ENCODE results near the gene NEU3. TPM values are rescaled to one million over a fixed set of nuclear protein-coding genes. Genes with fewer than 3 reads are reported as not detected.
A peak's percentile ranks its signal among the peaks of the same experiment; 100 is the strongest.
"Not testable (repeated sequence)": the region's sequence is repeated elsewhere in the genome, so short reads cannot be mapped to it uniquely, and the experiment has no call there.

The NEU3 gene
- total RNA-seq, 2 donors from 2014 or later, result 3.0 to 8.4 TPM

GRCh38 chr11:74978041-74978440, 10.7 kb upstream of the NEU3 start:
- Histone ChIP-seq H3K27ac (no peak overlapping the region), H3K36me3 (peaks cover 28% of the 10 kb centered on the region), H3K9me3 (no peaks in the 10 kb centered on the region), H3K4me1 (no peaks in the 10 kb centered on the region), H3K4me3 (no peak overlapping the region), H3K27me3 (no peaks in the 10 kb centered on the region)
- no peak for DNase-seq (ENCODE audit: low spot score)
- TF ChIP-seq, protein P1, sequence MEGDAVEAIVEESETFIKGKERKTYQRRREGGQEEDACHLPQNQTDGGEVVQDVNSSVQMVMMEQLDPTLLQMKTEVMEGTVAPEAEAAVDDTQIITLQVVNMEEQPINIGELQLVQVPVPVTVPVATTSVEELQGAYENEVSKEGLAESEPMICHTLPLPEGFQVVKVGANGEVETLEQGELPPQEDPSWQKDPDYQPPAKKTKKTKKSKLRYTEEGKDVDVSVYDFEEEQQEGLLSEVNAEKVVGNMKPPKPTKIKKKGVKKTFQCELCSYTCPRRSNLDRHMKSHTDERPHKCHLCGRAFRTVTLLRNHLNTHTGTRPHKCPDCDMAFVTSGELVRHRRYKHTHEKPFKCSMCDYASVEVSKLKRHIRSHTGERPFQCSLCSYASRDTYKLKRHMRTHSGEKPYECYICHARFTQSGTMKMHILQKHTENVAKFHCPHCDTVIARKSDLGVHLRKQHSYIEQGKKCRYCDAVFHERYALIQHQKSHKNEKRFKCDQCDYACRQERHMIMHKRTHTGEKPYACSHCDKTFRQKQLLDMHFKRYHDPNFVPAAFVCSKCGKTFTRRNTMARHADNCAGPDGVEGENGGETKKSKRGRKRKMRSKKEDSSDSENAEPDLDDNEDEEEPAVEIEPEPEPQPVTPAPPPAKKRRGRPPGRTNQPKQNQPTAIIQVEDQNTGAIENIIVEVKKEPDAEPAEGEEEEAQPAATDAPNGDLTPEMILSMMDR (IDR thresholded peaks at IDR 0.05), result no peak

- H3K27me3 ChIP-seq, result no peaks in the 10 kb centered on the region
- TF ChIP-seq, protein P1 (IDR thresholded peaks at IDR 0.05), result no peak
- peaks cover 26% of the 10 kb centered on the region for H3K36me3 ChIP-seq
- no peaks in the 10 kb centered on the region for H3K4me1 ChIP-seq
- H3K27ac ChIP-seq, result no peak overlapping the region
- no peaks in the 10 kb centered on the region for H3K9me3 ChIP-seq
- H3K4me3 ChIP-seq, result no peak overlapping the region
- DNase-seq (ENCODE audit: low spot score), result no peak
Observed at GRCh38 chr11:74980634-74981033, 8.1 kb upstream of the NEU3 start.

GRCh38 chr11:74981888-74982287, 6.8 kb upstream of the NEU3 start:
- Histone ChIP-seq H3K36me3 (peaks cover 16% of the 10 kb centered on the region), H3K4me3 (no peak overlapping the region), H3K27ac (no peak overlapping the region), H3K4me1 (no peaks in the 10 kb centered on the region), H3K9me3 (no peaks in the 10 kb centered on the region), H3K27me3 (no peaks in the 10 kb centered on the region)
- TF ChIP-seq, protein P1 (IDR thresholded peaks at IDR 0.05), result no peak
- DNase-seq (ENCODE audit: low spot score), result no peak

DNA sequence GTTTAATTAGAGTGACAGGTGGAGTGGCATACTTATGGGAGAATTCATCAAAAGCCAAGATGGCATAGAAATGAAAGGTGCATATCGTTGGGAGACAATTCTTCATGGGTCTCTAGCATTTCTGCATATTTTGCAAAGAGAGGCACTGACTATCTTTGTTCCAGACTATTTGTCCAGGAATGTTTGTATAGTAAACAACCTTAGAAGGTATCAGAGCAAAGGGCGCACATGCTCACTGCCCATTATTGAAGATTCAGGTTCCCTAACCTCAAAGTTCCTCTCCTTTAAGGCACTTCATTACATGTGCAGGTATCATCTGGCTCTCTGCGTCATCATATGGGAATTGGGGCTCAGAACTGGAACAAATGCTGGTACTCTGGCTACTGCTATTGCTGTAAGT, 4.7 kb upstream of the NEU3 start:
- Histone ChIP-seq H3K4me3 (no peak overlapping the region), H3K27me3 (no peaks in the 10 kb centered on the region), H3K4me1 (peaks cover 0 to 5% of the 10 kb centered on the region in 2 donors), H3K36me3 (peaks cover under 1% of the 10 kb centered on the region), H3K27ac (no peak overlapping the region), H3K9me3 (no peaks in the 10 kb centered on the region)
- TF ChIP-seq, protein P1 (IDR thresholded peaks at IDR 0.05), result no peak
- no peak for DNase-seq (ENCODE audit: low spot score)

DNA sequence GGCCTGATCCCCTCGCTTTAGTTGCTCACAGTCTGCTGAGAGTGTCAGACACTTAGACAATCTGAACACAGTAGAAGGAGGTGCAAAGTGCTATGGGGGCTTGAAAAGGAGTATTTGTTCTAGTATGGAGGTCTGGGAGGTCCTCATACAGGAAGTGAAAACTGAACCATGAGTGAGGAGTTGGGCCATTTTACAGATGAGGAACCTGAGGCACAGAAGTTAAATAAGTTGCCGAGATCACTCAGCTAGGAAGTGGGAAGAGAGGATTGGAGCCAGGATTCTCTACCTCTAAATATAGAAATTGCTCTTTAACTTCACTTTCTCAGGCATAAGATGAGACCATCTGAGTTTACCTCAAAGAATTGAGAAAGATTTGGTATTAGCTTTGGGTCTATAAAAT, 4.0 kb upstream of the NEU3 start:
- no peaks in the 10 kb centered on the region for H3K9me3 ChIP-seq
- TF ChIP-seq, protein P1 (IDR thresholded peaks at IDR 0.05), result no peak
- peaks cover 0 to 11% of the 10 kb centered on the region in 2 donors for H3K4me1 ChIP-seq
- DNase-seq (ENCODE audit: low spot score), result no peak
- no peaks in the 10 kb centered on the region for H3K36me3 ChIP-seq
- no peak overlapping the region for H3K4me3 ChIP-seq
- no peak overlapping the region for H3K27ac ChIP-seq
- no peaks in the 10 kb centered on the region for H3K27me3 ChIP-seq

DNA sequence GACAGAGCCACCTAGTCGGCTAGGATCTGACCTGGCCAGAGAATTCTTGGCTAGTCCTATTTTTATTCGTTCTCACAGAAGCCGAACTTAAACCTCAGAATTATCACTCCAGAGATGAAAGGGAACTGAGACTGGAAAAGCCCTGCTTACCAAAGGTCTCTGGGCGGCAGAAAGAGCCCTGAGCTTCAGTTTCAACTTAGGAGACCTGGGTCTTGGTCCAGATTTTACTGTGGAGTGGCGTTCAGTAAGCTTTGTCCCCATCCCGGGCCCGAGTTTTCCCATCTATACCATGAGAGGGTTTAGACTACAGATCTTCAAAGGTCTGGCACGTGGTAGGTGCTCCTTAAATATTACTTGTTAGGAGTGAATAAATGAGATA, 516 bp downstream of the NEU3 start:
- peaks cover 0 to 13% of the 10 kb centered on the region in 2 donors for H3K4me1 ChIP-seq
- peak overlapping the region; percentile 70 to 73 for H3K27ac ChIP-seq
- H3K27me3 ChIP-seq, result no peaks in the 10 kb centered on the region
- H3K4me3 ChIP-seq, result peak overlapping the region; percentile 60 to 72
- no peak for DNase-seq (ENCODE audit: low spot score)
- H3K9me3 ChIP-seq, result no peaks in the 10 kb centered on the region
- TF ChIP-seq, protein P1 (IDR thresholded peaks at IDR 0.05), result no peak
- peaks cover 1% of the 10 kb centered on the region for H3K36me3 ChIP-seq

GRCh38 chr11:74990150-74990549, 1.4 kb downstream of the NEU3 start:
- DNase-seq (ENCODE audit: low spot score); H3K27me3 ChIP-seq; H3K27ac ChIP-seq; H3K4me3 ChIP-seq; H3K9me3 ChIP-seq: not testable (repeated sequence)
- peaks cover 10% of the 10 kb centered on the region for H3K36me3 ChIP-seq
- H3K4me1 ChIP-seq, result peaks cover 0 to 13% of the 10 kb centered on the region in 2 donors

Measured in right atrium auricular region (tissue), 2 donors.